ENCODE data around the gene GOLGA6C.
"Not testable (repeated sequence)": the region's sequence is repeated elsewhere in the genome, so short reads cannot be mapped to it uniquely, and the experiment has no call there.

The GOLGA6C gene

GRCh38 chr15:75227112-75227511 is 31.0 kb upstream of the GOLGA6C start:
- not testable (repeated sequence) for DNase-seq (ENCODE audit: low spot score)

- no peak for DNase-seq (ENCODE audit: low spot score)
Observed at GRCh38 chr15:75227663-75228280, 30.4 kb upstream of the GOLGA6C start.

GRCh38 chr15:75228787-75229186 is 29.3 kb upstream of the GOLGA6C start:
- no peak for DNase-seq (ENCODE audit: low spot score)

GRCh38 chr15:75229191-75230015 is 28.7 kb upstream of the GOLGA6C start:
- no peak for DNase-seq (ENCODE audit: low spot score)

- no peak for DNase-seq (ENCODE audit: low spot score)
Observed at GRCh38 chr15:75230016-75230343, 28.2 kb upstream of the GOLGA6C start.

GRCh38 chr15:75230551-75231371 is 27.4 kb upstream of the GOLGA6C start:
- no peak for DNase-seq (ENCODE audit: low spot score)

GRCh38 chr15:75231836-75232235 is 26.3 kb upstream of the GOLGA6C start:
- DNase-seq (ENCODE audit: low spot score), result no peak

GRCh38 chr15:75232252-75232813 is 25.8 kb upstream of the GOLGA6C start:
- DNase-seq (ENCODE audit: low spot score), result no peak

- DNase-seq (ENCODE audit: low spot score), result no peak
Observed at GRCh38 chr15:75232826-75233503, 25.2 kb upstream of the GOLGA6C start.

- no peak for DNase-seq (ENCODE audit: low spot score)
Observed at GRCh38 chr15:75233504-75234190, 24.5 kb upstream of the GOLGA6C start.

GRCh38 chr15:75234191-75234810 is 23.8 kb upstream of the GOLGA6C start:
- DNase-seq (ENCODE audit: low spot score), result no peak

- no peak for DNase-seq (ENCODE audit: low spot score)
Observed at GRCh38 chr15:75235051-75235673, 23.0 kb upstream of the GOLGA6C start.

GRCh38 chr15:75235760-75236729 is 22.1 kb upstream of the GOLGA6C start:
- no peak for DNase-seq (ENCODE audit: low spot score)

- DNase-seq (ENCODE audit: low spot score), result no peak
Observed at GRCh38 chr15:75237316-75237982, 20.7 kb upstream of the GOLGA6C start.

- no peak for DNase-seq (ENCODE audit: low spot score)
Observed at GRCh38 chr15:75238150-75238549, 20.0 kb upstream of the GOLGA6C start.

- not testable (repeated sequence) for DNase-seq (ENCODE audit: low spot score)
Observed at GRCh38 chr15:75245741-75246140, 12.4 kb upstream of the GOLGA6C start.

GRCh38 chr15:75248991-75249390 is 9.1 kb upstream of the GOLGA6C start:
- not testable (repeated sequence) for DNase-seq (ENCODE audit: low spot score)

- DNase-seq (ENCODE audit: low spot score), result no peak
Observed at GRCh38 chr15:75249726-75250125, 8.4 kb upstream of the GOLGA6C start.

GRCh38 chr15:75251343-75251742 is 6.8 kb upstream of the GOLGA6C start:
- DNase-seq (ENCODE audit: low spot score), result not testable (repeated sequence)
